GM21576 (cell line): ENCODE measurements around the gene NIPSNAP3A.

ENCODE experiments used
- ATAC-seq: cut with Tn5 transposase; IDR thresholded peaks from one replicate; pipeline ENCODE4 v1.9.1; 2021; ENCODE audit warnings: mild to moderate bottlenecking, moderate library complexity; ENCODE audit not compliant: unreplicated experiment

NIPSNAP3A gene

DNA sequence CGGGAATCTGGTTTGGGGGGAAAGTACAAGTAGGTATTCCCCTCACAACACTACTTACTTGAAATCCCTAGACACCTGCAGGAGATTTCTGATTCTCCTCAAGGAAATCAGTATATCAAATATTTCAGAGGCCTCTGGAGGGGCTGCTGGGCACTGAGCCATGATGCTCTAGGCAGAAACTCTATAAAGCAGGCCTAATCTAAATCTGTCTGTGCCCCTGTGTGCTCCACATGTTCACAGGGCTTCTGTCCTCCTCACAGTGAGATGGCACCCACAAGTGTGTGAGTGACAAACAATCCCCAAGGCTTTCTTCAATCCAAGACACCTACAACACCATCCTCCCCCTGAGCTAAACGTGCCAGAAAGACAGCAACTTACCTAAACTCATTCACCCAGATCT is 55.4 kb downstream of the NIPSNAP3A start:
- no peak for ATAC-seq

DNA sequence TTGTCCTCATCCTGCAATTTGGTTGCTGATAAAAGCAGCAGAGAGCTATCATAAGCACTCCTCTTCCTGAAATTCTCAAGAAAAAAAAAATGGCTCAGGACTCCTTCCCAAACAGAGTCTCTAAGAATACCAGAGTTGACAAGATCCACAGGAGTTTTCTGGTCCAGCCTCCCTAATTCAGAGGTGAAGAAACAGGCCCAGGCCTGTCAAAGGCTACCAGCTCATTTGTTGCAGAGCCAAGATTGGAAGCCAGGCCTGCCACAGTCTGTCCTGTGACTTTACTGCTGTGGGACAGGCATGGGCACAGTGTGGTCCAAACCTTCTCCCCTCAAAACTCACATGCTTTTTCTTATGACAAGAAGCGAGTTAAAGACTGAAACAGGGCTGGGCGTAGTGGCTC is 58.0 kb downstream of the NIPSNAP3A start:
- ATAC-seq, result no peak

- no peak for ATAC-seq
Observed at GRCh38 chr9:104808035-104808614, 60.6 kb downstream of the NIPSNAP3A start.
